HG02884 (cell line): Measurements from ENCODE around the gene CCDC167.

ENCODE experiments used
- ATAC-seq: cut with Tn5 transposase; IDR thresholded peaks from one replicate; pipeline ENCODE4 v1.9.1; 2021; ENCODE audit warnings: mild to moderate bottlenecking, moderate library complexity; ENCODE audit not compliant: unreplicated experiment

Gene CCDC167

DNA sequence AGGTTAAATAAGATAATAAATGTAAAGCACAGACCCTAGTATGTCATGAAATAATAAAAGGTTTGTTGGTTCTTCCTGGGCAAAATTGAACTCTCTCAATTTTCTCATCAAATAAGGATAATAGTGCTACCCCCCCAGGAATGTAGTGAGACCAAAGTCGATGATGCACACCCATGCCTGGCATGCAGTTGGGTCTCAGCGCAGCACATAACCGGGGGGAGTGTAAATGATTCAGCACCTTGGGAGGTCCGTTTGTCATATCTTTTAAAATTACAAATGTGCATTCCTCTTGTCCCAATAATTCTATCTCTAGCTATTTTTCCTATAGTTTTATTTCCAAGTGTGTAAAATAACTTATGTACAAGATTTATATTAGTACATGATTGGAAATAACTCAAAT, 31.3 kb upstream of the CCDC167 start:
- ATAC-seq: no peak

DNA sequence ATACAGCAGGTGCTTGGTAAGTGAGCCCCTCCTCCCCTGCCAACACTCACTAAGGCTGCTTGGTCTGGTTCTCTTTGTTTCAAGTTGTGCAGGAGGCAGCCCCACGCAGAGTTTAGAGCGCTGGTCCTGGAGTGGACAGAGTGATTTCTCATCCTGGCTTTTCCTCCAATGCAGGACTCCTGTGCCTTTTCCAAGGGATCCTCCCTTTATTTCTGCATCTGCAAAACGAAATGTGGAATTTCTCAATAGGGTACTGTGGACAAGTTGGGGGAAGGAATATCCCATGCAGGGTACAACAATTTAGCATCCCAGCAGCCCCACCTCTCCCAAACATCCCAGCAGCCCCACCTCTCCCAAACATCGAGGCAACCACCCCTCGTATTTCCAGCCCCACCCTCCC, 30.6 kb upstream of the CCDC167 start:
- no peak for ATAC-seq

DNA sequence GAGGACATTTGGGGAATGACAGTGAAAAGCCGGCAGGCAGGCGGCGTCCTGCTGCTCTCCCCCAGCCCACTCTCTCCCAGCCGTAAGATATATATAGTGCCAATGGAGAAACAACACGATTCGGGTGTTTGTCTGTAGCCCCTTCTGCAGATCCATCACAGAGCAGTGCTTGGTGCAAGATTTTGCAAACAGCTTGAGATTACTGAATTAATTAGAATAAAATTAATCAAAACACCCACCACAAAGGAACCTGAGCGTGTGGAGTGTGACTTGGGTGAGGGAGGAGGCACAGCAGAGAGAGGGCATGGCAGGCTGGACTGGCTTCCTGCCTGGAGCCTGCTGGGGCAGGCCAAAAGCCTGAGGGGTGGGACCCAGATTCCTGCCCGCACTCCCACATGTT, 28.8 kb upstream of the CCDC167 start:
- ATAC-seq: no peak

DNA sequence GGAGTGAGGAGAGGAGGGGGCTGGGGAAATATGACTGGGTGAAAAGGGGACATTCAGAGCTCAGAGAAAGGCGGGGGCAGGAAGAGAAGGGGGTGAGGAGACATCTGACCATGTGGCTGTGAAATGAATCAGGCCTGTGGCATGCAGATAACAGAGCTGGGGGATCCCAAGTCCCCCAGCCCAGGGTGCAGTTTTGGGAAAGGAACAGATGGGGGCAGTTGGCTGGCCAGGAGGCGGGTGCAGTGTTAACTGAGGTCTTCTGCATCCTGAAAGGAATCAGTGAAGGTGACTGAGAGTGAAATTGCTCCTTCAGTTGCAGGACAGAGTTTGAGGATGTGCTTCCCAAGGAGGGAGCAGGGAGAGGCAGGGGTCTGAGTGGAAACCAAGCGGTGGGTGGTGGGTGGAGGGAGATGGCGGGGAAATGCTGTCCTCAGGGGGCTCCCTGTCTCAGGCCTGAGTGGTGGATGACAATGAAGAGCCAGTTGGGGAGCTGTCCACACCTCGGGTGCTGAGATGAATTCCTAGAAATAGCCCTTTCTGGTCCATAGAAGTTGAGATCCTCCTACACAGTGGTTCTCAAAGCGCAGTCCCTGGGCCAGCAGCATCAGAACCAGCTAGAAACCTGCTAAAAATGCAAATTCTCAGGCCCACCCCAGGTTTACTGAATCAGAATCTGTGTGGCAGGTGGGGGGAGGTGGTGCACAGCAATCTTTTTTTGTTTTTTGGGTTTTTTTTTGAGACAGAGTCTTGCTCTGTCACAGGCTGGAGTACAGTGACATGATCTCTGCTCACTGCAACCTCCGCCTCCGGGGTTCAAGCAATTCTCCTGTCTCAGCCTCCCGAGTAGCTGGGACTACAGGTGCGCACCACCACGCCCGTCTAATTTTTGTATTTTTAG, 26.0 kb upstream of the CCDC167 start:
- ATAC-seq: no peak

DNA sequence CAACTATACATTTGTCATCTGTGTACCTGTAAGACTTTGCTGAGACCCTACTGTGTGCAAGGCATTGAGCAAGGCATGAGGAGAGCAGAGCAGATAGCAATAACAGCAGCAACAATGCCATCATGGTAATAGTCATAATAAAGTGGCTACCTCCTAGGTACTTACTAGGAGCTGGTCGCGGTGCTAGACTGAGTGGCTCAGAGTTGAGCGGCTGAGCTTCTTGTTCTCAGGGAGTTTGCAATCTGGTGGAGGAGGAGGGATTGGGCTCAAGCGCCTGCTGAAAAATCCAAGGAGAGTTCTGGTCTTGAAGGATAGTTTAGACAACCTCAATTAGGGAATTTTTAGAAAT, 25.3 kb upstream of the CCDC167 start:
- no peak for ATAC-seq

DNA sequence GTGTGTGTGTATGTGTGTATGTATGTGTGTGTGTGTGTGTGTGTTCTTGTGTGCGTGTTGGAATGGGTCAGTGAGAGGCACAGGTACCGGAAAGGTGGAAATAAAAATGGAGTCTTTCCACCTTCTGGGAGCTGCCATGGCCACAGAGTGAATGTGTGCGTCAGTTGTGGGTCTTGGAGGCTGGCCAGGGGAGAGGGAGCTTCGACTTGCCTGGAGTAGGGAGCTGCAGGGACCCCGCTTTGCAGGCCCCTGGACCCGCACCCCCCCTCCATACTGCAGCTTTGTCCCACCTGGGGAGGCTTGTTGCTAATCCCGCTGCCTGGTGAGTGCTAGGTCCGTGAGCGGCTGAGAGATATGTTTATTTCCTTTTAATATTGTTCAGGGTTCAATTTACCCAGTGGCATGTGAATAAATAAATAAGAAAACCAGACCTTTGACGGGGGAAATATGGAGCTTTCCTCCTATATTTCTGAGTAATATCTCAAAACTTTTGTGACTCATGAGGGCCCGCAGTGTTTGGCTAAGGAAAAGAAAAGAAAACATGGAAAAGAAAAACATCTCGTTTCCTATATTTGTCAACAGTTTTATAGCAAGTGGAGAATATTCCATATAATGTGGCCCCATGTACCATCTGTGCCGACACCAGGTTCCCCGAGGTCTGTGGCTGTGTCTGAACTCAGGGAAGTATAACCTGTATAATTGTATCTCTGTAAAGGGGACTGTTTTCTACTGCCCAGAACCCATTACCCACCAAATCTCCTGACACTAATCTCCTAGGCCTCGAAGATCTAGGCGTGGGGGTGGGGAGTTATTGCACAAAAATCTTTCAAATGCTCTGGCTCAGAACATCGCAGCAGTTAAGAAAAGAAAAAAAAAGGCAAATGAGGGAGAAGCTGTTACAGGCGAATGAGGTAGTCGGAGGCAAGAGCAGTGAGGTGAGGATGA, 24.6 kb upstream of the CCDC167 start:
- no peak for ATAC-seq

DNA sequence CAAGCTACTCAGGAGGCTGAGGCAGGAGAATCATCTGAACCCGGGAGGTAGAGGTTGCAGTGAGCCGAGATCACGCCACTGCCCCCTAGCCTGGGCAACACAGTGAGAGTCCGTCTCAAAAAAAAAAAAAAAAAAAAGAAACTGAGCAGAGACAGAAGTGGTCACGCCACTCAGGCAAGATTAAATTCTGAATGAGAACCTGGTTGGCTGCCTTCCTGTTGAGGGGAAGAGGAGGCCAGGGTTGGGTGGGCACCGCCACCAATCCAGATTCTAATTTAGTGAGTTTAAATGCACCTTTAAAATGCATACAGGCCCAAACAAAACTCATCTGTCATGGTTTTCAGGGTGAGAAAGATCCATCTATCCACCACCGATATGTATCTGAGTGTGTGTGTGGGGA, 23.7 kb upstream of the CCDC167 start:
- no peak for ATAC-seq

DNA sequence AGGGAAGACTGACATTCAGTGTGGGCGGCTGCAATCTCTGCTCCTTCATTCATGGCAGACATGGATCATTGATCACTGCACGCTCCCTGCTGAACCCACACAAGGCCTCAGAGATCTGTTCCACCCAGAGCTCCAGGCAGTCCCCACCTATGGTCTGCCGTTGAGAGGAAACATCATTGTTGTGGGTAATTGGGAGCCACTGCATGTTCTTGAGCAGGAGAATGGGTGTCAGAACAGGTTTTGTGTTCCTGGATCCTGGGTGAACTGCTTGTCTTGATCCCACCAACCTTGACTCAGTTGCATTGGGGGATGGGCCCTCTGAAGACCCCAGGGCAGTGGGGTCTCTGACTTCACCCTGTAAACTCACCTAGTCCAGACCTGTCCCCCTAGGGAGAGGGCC, 23.1 kb upstream of the CCDC167 start:
- no peak for ATAC-seq

DNA sequence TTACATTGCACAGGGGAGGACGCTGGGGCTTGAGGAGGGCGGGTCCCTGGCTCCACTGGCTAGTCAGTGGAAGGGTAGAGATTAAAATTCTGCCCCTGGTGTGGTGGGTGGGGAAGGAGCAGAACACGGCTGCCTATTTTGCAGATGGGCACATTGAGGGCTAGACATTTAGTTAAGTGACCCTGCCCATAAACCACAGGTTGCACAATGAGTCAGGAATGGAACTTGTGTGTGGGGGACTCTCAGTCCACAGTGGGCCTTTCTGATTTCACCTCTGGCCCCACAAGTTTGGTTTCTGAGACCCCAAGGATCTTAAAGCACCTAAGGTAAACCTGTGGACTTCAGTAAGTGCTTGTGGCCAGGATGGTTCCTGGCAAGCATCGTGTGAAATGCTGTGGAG, 22.0 kb upstream of the CCDC167 start:
- no peak for ATAC-seq

DNA sequence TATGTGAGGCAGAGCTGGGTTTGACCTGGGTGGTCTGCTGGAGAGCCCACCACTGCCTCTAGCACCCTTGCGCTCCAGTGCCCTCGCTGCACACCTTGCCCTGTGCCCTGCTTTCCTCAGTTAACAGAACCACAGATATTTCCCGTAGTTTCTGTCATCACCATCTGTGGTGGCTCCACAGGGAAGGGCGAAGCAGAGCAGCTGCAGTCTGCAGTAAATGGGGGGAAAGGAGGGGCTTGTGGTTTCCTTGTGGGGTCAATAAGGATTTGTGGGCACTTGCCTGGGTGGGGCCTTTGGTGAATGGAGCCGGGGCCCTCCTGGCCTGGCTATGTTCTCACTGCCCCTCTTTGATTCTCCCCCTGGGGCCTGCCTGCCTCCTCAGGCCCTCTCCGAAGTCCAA, 21.2 kb upstream of the CCDC167 start:
- ATAC-seq: no peak

DNA sequence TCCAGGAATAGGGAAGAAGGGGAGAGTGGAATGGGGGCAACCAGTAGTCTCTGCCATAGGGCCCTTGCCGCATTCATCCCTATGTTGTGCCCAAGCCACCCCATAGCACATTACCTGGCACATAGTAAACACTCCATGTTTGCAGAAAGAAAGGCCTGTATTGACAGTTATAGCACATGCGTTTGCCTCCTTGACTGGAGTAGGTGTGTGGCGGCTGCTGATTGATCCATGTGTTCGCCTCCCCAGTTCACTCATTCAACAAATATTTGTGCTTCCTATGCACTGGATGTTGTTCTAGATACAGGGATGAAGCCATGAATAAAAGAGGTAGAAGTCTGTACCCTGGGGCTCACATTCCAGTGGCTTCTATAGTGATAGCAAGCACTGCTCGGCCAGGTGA, 19.8 kb upstream of the CCDC167 start:
- ATAC-seq: no peak

DNA sequence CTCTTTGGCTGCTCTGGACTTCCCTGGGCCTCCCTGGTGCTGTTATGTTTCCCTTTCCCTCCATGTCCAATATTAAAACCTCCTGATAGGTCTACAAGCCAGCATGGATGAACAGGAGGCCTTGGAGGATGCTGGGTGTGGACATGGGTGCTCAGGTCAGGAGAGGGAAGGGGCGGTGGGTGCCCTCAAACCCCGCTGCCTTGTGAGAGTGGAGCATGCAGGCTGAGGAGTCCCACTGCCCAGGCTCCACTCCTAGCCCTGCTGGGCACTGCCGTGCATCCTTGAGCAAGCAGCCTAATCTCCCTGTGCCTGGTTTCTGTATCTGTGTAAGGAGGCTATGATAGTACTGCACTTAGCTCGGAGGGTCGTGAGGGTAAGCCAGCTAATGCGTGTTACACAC, 18.4 kb upstream of the CCDC167 start:
- no peak for ATAC-seq

DNA sequence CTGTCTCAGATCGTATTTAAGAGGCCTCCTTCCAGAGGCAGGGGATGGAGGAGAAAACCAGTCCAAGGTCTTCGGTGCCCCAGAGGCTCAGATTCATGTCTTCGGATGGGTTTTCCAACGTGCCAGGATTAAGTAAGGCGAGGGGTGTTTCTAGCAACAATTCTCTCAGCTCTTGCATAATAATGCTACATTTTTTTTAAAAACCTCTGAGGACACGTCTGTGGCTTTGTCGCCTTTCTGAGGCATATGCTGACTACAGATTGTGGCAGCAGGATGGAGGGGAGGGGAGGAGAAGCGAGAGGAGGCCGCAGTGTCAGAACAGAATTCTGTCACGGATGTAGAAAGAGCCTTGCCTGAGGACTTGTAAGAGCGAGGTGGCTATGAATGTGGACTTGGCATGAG, 17.7 kb upstream of the CCDC167 start:
- ATAC-seq: no peak

DNA sequence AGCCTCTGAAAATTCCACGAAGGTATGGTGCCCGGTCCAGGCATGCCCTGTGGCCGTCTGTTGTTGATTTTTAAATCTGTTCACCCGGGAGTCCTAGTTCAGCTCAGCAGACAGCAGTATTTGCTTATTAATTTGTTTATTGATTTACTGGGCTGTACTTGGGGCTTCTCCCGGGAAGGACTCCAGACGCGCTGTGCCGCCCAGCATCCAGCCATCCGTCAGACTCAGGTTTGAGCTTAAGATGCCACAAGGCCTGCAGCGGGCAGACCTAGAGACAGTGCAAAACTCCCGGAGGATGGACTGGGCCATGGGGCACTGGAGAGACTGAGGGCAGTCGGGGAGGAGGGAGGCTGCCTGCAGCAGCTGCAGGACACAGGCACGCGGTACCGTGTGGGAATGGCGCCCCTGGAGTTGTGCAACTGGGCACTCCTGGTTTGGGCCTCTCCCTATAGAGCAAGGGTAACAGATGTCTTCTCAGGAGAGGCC, 17.3 kb upstream of the CCDC167 start:
- no peak for ATAC-seq

DNA sequence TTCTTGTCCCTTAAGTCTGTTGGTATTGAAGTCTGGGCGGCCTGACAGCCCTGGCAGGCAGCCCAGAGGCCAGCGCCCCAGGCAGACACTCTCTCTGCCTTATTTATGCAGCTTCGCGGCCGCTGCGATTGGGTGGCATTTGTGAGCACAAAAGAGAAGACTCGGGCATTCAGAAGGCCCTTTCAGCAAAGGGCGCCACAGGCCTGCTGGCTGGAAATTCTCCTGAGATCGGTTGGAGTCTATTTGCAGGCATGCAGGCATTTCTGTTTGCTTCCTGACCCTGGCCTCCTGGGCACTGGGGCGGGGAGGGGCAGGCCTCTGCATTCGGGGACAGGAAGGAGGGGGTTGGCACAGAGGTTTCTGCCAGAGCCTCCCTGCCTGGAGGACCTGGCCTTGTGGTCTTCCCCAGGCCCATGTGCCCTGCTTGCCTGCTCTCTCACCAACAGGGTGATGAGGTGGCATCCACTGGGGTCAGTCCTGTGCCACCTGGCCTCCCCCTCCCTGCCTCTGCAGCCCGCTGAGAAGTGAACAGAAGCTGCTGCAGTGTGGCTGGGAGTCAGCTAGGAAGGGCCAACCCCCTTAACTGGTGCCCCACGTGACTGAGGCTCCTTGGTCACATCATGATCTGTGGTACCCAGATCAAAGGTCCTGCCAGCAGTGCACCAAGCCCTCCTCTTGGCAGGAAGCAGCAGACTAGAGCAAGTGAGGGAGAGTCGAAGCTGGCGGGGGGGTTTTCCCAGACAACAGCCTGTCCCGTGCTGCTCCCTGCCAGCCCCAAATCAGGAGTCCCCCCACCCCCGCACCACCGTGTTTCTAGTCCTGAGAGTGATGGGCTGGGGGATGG, 16.6 kb upstream of the CCDC167 start:
- ATAC-seq: no peak

DNA sequence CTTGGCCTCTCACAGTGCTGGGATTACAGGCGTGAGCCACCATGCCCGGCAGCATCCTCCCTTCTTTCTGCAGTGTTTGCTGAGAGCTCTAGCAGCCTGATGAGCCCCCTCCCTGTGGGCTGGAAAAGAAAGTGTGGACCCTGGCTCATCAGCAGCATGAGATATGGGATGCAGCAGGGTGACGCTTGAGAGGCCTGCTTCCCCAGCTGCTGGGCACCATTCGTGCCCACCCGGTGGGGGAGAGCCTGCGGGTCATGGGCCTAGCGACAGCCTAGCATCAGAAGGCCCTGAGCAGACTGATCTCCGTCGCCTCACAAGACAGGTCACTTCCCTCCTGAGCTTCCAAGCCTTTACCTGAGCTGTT, 16.0 kb upstream of the CCDC167 start:
- no peak for ATAC-seq

DNA sequence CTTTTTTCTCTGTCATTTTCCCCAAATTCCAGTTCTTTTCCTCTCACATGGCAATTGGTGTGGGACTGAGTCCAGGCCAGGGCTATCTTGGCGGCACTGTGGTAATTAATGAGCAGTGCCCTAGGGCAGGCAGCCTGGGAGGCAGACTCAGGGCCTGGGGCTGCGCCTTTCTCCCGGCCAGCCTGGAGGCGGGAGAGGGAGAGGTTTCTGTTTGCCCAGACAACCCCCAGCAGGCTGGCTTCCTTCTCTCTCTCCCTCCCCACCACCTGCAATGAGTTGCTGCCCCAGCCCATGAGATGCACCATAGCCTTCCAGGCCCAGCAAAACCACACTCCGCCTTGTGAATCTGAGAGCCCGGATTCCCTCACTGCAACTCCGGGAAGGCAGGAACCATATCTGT, 15.1 kb upstream of the CCDC167 start:
- no peak for ATAC-seq

DNA sequence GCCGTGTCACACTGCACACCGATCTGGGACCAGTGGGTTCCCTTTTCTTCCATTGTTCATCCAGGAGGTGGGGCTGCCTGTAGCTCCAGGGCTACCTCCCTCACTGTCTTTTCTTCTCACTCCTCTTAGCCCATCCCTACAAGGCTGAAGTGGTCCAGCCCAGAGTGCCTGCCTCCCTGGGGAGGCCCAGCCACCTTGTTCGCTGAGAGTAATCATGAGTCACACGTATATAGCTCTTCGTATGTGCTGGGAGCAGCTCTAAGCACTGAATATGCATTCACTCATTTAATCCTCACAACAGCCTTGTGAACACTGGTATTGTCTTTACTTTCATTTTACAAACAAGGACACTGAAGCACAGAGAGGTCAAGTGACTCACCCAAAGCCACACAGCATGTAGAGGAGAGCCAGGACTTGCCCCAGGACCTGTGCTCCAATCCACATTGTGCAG, 14.7 kb upstream of the CCDC167 start:
- no peak for ATAC-seq

DNA sequence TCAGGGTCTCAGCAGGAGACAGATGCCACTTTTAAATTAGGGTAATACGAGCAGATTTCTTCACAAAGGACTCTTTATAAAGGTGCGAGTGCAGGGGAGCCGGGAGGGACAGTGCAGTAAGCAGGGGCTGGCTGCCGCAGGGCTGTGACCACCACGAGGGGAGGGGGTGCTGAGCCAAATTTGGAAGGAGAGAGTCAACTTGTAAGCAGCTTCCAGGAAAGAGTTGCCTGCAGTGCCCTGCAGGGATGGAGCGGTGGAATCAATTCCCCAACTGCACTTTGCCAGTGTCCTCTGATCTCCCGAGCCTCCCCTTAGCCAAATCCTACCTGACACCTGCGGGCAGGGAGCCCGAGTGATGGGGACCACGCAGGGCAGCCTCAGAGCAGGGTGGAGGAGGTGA, 13.9 kb upstream of the CCDC167 start:
- ATAC-seq: no peak

DNA sequence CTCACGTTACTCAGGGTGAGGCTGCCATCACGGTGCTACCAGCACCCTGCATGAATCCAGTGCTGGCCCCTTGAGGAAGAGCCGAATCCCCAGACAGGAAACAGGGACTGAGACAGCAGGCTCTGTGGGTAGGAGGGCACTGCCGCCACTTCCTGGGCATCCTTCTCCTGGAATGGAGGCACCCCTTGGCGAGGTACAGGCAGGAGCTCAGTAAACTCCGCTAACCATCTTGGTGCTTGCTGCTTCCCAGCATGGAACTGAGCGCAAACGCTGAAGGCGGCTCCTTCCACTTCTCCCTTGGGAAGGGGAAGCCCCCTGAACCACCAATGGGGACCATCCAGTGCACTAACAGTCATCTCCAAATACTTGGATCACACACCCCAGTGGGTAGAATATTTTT, 13.5 kb upstream of the CCDC167 start:
- ATAC-seq: no peak

DNA sequence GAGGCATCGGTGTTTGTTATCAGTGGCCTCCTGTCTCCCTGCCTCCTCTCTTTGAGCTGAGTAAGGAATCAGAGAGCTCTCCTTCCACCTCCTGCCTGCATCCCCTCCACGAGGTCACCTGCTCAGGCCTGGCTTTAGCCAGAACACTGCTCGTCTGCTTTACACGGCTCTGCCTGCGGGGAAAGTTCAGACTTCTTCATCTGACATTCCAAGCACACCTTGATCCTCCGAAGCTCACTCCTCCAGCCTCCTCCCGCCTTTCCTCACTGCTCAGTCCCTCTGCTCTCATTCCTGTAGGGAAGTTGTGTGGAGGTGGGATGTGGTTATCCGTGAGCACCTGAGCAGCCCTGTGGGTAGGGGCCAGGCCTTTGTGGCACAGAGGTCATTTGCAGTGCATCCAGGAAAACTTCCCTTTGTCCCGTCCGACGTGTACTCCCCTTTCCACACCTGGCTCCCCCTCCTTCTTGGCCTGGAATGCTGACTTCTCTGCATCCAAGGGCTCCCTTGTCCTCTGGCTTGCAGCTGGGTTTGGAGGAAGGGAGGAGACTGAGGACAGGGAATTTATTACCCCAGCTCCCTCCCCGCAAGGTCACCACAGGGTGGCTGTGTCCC, 12.8 kb upstream of the CCDC167 start:
- ATAC-seq: no peak
